Left hindlimb (tissue), 1 donor: ENCODE results near the gene RPS8.
"Not testable (repeated sequence)": the region's sequence is repeated elsewhere in the genome, so short reads cannot be mapped to it uniquely, and the experiment has no call there.

Experiments
- DNase-seq: peaks from one replicate; pipeline ENCODE4 v3.0.0-alpha.2; 2018

The RPS8 gene

DNA sequence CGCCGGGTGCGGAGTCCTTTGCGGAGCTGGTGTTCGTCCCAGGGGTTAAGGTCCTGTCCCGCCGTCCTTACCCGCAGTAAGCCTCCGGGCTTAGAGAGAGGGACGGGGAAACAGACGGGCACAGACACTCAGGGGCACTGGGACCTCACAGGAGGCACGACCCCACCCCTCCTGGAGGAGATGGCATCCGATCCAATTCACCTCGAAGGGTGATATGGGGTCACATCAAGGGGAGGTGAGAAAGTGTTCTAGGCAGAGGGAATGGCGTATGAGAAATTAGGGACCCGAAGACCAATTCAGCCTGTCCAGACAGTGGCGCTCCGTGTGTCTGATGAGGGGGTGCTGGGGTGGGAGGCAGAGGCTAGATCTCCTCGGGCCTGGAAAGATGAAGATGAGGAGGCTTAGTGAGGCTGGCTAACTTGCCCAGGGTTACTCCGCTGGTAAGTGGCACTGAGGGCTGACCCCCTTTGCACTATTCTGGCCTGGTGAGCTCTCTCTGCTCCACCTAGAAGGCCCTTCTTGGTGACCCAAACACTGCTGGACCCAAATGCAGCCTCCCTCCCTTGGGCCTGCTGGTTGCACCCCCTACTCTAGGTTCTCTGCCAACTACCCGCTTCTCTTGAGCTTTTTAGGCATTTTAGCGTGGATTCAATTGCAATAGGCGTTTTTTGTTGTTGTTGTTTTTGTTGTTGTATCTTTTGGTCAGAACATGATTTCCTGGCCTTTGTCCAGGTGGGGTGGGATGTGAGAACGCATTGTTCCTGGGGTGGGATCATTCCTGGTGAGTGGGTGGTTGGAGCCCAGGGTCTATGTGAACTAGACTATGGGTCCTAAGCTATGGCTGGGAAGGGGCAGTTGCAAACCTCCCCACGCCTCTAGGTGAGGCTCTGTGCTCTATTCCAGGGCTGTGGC is 45.2 kb downstream of the RPS8 start:
- no peak for DNase-seq

DNA sequence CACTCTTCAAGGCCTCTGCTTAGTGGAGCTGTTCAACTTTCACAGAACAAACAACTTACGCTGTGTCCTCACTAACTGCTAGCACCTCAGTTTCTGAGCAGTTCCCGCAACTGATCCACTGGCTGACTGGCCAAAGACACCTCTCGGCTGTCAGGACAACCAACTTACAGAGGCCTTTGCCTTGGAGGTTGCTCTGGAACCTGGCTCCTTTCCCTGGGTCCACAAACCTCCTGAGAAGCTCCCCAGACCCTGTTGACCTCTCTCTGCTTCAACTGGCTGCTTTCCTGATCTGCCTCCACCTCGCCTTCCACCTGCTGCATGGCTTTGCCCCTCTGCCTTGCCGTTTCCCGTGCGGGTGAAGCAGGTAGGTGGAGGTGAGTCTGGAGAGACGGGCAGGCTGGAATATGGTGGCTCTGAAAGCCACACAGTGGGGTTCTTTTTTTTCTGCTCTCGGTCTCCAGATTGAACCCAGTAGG is 45.9 kb downstream of the RPS8 start:
- no peak for DNase-seq

DNA sequence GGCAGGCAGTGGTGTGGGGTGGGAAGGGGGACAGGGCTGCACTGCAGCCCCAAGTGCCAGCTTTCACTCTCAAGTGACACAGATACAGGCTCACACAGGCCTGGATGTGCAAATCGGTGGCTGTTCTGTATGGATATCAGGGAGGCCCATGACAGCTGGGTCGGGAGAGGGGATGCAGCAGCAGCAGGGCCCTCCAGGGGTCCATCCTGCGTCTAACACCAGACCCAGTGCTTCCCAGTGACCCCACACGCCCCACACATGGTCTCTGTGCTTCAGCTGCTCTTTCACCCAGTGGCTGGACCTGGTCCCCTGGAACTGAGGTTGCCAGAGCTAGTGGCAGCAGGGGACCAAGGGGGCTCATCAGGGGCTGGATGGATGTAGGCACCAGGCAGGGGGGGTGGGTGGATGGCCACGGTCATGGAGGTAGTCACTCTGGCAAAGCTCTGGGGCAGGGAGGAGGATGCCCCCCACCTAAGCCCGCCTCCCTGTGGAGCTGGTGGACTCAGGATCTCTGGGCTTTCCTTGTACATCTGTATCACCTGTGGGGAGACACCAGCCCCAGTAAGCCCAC is 46.9 kb downstream of the RPS8 start:
- peak; percentile 39 for DNase-seq

DNA sequence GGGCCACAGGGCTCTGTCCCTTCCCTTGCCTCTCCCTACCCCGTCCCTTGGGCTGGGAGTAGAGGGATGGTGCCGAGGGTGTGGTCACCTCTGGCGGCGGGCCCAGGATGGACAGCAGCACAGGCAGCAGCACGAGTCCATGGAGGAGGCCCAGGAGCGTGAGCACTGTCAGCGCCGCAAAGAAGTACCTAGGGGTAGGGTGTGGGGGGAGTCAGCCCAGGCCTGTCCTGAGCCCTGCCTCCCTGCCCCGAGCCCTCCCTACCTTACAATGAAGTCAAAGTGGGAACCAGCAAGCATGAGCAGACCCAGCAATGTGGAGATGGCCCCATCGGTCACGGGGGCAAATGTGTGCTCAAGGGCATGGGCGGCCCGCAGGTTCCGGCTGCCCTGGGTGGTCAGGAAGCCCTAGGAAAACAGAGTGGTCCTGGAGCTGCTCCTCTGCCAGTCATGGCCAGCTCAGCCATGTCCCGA is 47.7 kb downstream of the RPS8 start:
- peak; percentile 30 for DNase-seq

DNA sequence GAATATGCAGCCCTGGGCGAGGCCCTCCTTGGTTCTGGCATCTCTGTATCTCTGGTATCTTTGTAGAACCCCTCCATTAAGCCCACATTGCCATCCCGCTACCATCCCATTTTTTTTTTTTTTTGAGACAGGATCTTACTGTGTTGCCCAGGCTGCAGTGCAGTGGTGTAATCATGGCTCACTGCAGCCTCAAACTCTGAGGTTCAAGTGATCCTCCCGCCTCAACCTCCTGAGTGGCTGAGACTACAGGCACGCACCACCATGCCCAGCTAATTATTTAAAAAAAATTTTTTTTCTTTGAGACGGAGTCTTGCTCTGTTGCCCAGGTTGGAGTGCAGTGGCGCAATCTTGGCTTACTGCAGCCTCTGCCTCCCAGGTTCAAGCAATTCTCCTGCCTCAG is 49.1 kb downstream of the RPS8 start:
- DNase-seq: not testable (repeated sequence)

DNA sequence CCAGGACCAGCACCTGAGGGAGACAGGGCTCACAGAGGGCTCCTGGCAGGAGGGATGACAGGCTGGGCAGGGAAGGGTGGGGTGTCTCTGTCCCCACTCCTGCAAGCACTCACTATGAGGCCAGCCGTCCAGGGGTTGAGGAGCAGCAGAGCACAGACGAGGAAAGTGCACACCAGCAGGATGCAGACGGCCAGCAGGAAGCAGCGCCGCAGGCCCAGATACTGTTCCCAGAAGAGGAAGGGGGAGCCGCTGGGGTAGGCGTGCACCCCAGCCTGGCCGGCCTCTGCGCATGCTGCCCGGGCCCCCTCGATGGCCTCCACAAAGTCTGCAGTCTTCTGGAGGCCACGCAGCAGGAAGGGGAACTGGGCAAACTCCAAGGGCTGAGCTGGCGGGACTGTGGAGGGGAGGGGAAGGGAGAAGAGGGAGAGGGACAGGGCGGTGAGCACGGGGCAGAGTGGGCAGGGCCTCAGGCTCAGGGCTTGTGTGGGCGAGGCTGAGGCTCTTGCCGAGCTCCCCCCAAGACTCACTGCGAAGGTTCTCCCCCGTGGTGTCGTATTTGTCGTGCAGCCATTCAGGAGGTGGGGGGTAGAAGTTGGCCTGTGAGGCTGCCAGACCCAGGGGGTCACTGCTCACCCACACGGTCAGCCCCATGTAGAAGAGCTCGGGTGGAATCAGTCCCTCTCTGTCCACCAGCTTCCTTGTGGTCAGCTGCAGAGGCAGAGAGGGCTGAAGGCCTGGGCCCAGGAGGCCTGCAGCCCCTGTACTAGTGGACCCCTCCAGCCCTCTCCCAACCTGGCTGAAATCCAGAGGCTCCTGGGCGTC is 51.2 kb downstream of the RPS8 start:
- peak; percentile 77 for DNase-seq

DNA sequence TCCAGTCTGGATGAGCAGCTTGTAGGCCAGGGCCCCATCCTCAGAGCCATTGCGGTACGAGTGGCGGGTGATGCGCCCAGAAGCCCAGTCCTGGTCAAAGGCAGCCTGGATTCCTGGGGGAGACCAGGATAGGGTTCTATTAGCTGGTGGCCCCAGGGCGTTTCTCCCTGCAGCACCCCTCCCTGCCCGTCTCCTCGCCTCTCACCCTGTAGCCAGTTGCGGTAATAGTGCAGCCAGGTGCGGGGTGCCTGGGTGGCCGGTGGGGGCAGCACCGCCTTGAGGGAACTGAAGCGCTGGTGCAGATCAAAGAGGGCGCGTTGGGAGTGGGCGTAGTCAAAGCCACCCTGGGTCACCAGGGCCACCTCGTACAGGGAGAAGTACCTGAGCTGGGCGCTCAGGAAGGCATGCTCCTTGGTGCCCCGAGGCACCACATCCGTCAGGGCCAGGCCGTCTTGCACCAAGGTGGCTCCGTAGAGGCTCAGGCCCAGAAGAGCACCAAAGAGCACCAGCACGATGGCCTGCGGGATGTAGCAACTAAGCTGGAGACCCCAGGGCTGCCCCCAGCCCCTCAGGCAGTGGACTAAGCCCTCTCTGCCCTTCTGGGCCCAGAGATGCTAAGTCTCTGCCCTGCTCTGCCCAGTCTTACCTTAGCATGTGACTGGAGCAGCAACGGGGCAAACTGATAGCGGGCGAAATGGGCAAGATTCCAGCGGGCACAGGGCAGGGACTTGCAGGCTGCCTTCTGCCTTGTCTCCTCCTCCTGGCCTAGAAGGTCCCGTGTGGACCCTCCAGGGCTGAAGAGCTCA is 52.1 kb downstream of the RPS8 start:
- DNase-seq: no peak

DNA sequence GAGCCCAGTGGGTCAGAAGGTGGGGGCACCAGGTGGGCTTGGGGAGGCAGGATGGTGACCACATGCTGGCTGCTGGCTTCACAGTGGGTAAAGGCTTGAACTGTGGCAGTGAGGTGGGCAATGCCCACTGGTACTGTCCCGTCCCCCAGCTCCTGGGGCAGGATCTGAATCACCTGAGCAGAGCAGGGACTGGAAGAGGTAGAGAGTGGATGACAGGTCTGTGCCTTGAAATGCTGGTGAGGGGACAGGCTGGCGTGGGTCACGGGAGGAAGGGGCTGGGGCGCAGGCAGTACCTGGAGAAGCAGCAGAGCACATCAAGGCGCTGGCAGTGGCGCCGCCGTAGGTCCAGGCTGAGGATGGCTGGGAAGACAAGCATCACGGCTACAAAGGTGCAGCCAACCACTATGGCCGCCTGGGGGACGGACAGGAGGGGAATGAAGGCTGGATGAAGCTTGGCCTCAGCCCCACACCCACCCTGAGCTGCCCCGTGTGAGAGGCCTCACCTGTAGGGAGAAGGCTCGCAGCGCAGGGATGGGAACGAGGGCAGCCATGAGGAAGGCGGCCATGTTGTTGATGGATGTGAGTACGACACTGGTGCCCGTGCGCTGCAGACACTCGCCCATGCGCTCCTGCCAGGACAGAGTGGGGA is 52.8 kb downstream of the RPS8 start:
- DNase-seq: no peak
